Measurements from ENCODE around the gene CDC42SE2. TPM values are rescaled to one million over a fixed set of nuclear protein-coding genes. Genes with fewer than 3 reads are reported as not detected.

CDC42SE2 gene
- total RNA-seq, 4 donors from 2014 or later, result 30.0 to 48.3 (median 39.4) TPM

GRCh38 chr5:131393498-131393968 lies 129.7 kb downstream of the CDC42SE2 start:
- TF ChIP-seq, protein P1, sequence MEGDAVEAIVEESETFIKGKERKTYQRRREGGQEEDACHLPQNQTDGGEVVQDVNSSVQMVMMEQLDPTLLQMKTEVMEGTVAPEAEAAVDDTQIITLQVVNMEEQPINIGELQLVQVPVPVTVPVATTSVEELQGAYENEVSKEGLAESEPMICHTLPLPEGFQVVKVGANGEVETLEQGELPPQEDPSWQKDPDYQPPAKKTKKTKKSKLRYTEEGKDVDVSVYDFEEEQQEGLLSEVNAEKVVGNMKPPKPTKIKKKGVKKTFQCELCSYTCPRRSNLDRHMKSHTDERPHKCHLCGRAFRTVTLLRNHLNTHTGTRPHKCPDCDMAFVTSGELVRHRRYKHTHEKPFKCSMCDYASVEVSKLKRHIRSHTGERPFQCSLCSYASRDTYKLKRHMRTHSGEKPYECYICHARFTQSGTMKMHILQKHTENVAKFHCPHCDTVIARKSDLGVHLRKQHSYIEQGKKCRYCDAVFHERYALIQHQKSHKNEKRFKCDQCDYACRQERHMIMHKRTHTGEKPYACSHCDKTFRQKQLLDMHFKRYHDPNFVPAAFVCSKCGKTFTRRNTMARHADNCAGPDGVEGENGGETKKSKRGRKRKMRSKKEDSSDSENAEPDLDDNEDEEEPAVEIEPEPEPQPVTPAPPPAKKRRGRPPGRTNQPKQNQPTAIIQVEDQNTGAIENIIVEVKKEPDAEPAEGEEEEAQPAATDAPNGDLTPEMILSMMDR (IDR thresholded peaks at IDR 0.05; ENCODE audit: low read depth), result no peak

GRCh38 chr5:131394128-131394527 lies 130.3 kb downstream of the CDC42SE2 start:
- TF ChIP-seq, protein P1 (IDR thresholded peaks at IDR 0.05; ENCODE audit: low read depth), result no peak

DNA sequence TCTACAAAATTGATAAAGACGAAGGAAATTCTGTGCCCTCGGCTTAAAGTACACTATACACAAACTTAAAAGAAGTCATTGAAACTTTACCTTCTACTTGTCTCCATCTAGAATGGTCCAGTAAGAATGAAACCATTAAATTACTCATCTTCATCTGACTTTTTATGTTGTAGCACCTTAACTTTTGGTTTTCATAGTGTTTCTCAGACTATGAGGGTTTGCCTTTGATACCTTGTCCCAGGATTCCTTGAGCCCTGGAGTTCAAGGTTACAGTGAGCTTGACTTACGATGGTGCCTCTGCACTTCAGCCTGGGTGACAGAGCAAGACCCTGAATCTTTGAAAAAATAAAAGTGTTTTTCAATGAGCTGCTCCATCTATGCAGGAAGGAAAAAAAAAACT lies 132.2 kb downstream of the CDC42SE2 start:
- TF ChIP-seq, protein P1 (IDR thresholded peaks at IDR 0.05; ENCODE audit: low read depth), result no peak

DNA sequence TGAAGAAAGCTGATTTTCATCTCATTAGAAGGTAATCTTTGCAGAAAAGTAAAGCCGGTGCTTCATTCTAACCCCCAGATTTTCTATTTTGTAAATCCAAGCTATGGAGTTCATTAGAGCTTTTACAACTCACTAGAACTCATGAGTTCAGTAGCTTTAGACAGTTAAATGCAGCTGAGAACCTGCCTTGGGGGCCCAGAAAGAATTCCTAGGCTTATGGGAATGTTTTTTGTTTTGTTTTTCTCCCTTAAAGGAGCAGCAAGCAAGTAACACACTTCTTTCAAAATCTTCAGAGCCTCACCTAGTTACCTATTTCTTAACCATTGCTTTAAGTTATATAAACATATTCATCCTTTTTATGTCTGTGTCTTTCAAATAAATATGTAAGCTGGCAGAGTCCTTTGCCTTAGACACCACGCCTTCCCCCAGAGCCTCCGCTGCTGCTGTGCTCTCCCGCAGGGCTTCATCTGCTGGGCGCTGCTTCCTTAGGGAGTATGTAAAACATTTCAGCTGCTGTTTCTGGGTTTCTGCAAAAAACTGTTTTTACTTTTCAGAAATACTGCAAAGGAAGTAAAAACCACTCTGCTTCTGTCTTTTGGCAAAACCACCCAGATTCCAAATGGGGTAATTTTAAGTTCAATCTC lies 132.9 kb downstream of the CDC42SE2 start:
- TF ChIP-seq, protein P1 (IDR thresholded peaks at IDR 0.05; ENCODE audit: low read depth), result no peak

GRCh38 chr5:131400585-131400984 lies 136.7 kb downstream of the CDC42SE2 start:
- TF ChIP-seq, protein P1 (IDR thresholded peaks at IDR 0.05; ENCODE audit: low read depth), result no peak

GRCh38 chr5:131405674-131406073 lies 141.8 kb downstream of the CDC42SE2 start:
- TF ChIP-seq, protein P1 (IDR thresholded peaks at IDR 0.05; ENCODE audit: low read depth), result no peak

GRCh38 chr5:131406076-131406475 lies 142.2 kb downstream of the CDC42SE2 start:
- TF ChIP-seq, protein P1 (IDR thresholded peaks at IDR 0.05; ENCODE audit: low read depth), result no peak
